Esophagus muscularis mucosa (tissue), 4 donors: Measurements from ENCODE around the gene CAMK1D. TPM values are rescaled to one million over a fixed set of nuclear protein-coding genes. Genes with fewer than 3 reads are reported as not detected.

Experiments
- DNase-seq: peaks from one replicate; pipeline ENCODE4 v3.0.0-alpha.2; 2017; ENCODE audit errors: extremely low spot score
- H3K27ac ChIP-seq, 4 donors: fragments of 200-600 bp; sonication (generic); replicated peaks in 1 of 4; 1 replicate in 3 of 4; 2 replicates in 1 of 4; pipeline ENCODE4 v1.5.1; 2016 to 2019; ENCODE audit warnings: mild to moderate bottlenecking in 1 of 4
- H3K27me3 ChIP-seq, 4 donors: fragments of 200-600 bp; sonication (generic); one replicate each; pipeline versions ENCODE4 v1.5.1 to v1.6.0; 2016 to 2019
- H3K36me3 ChIP-seq, 4 donors: fragments of 200-600 bp; sonication (generic); one replicate each; pipeline ENCODE4 v1.5.1; 2016 to 2019
- H3K4me1 ChIP-seq, 4 donors: fragments of 200-600 bp; sonication (generic); one replicate each; pipeline ENCODE4 v1.5.1; 2016 to 2019
- H3K4me3 ChIP-seq, 4 donors: fragments of 200-600 bp; sonication (generic); 1 replicate in 2 of 4; 2 replicates in 2 of 4; pipeline ENCODE4 v1.5.1; 2016 to 2019; ENCODE audit warnings: mild to moderate bottlenecking in 4 of 4, moderate library complexity in 1 of 4
- H3K9me3 ChIP-seq, 4 donors: fragments of 200-600 bp; sonication (generic); 1 replicate in 3 of 4; 2 replicates in 1 of 4; pipeline ENCODE4 v1.5.1; 2016 to 2019
- EP300 ChIP-seq: sonication (generic); formaldehyde crosslinking; IDR thresholded peaks from one replicate; pipeline ENCODE4 v1.6.1; 2017; ENCODE audit warnings: antibody characterized with exemption
- POLR2A ChIP-seq: fragments of 450-650 bp; IDR thresholded peaks from one replicate; pipeline ENCODE4 v1.6.1; 2017; ENCODE audit warnings: antibody characterized with exemption, moderate library complexity, mild to moderate bottlenecking, low read depth
- POLR2AphosphoS5 ChIP-seq, 2 donors: sonication (generic); formaldehyde crosslinking; IDR thresholded peaks; one replicate each; pipeline ENCODE4 v1.6.1; 2017; ENCODE audit warnings: antibody characterized with exemption in 2 of 2
- WGBS: methylation state at CpG from one replicate; pipeline ENCODE4 v1.1.5; 2018; 5-methylcytosine and 5-hydroxymethylcytosine counted together
- intact Hi-C: fragments of 100-400 bp; cut with DNase I; formaldehyde crosslinking; loops from one replicate; pipeline ENCODE4 v1.15.1; 2023
- total RNA-seq, 4 donors: library from RNA; depleted of rRNA; stranded (reverse); fragments of >200 nt; gene quantifications; one replicate each; pipeline versions ENCODE4 v1.1.0 to v1.2.1, GENCODE V29; 2016
- TF ChIP-seq, protein P1 (sequence below), 3 experiments: fragments of 200-600 bp in 2 of 3; fragments of 450-650 bp in 1 of 3; sonication (generic) in 2 of 3; IDR thresholded peaks; one replicate each; pipeline ENCODE4 v1.5.1; 2017 to 2019; ENCODE audit warnings: antibody characterized with exemption in 3 of 3, mild to moderate bottlenecking in 2 of 3, moderate library complexity in 1 of 3

CAMK1D gene
- total RNA-seq, 4 donors from 2014 or later: 8.4 to 15.4 (median 11.3) TPM

DNA sequence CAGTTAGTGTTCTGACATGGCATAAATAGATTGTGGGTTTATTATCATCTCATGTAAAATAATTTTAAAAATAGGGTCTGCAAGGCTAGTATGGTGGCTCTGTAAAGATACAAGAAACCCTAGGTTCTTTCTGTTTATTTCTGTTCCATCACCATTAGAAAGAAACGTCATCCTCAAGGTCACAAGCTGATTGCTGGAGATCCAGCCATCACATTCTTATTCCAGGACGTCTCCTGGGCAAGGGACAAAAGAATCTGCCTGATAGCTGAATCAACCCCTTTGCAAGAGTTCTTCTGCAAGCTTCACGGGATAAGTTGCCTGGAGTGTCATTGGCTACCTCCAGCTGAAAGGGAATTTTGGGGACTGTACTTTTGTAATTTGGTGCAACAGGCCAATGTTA, 184.4 kb downstream of the CAMK1D start:
- no peaks in the 10 kb centered on the region for H3K9me3 ChIP-seq
- TF ChIP-seq EP300 (no peak), POLR2AphosphoS5 (IDR thresholded peaks at IDR 0.05) (no peak), POLR2A (no peak)
- TF ChIP-seq, protein P1, sequence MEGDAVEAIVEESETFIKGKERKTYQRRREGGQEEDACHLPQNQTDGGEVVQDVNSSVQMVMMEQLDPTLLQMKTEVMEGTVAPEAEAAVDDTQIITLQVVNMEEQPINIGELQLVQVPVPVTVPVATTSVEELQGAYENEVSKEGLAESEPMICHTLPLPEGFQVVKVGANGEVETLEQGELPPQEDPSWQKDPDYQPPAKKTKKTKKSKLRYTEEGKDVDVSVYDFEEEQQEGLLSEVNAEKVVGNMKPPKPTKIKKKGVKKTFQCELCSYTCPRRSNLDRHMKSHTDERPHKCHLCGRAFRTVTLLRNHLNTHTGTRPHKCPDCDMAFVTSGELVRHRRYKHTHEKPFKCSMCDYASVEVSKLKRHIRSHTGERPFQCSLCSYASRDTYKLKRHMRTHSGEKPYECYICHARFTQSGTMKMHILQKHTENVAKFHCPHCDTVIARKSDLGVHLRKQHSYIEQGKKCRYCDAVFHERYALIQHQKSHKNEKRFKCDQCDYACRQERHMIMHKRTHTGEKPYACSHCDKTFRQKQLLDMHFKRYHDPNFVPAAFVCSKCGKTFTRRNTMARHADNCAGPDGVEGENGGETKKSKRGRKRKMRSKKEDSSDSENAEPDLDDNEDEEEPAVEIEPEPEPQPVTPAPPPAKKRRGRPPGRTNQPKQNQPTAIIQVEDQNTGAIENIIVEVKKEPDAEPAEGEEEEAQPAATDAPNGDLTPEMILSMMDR (IDR thresholded peaks at IDR 0.05): no peak
- intact Hi-C loops: no loop called here
- 91% methylated on average over 3 of the region's 3 CpGs for WGBS
- no peaks in the 10 kb centered on the region for H3K27me3 ChIP-seq
- H3K4me3 ChIP-seq: no peak overlapping the region
- DNase-seq: no peak
- peaks cover 0 to 30% (median 25%) of the 10 kb centered on the region in 4 donors for H3K4me1 ChIP-seq
- no peaks in the 10 kb centered on the region for H3K36me3 ChIP-seq
- H3K27ac ChIP-seq: no peak overlapping the region

DNA sequence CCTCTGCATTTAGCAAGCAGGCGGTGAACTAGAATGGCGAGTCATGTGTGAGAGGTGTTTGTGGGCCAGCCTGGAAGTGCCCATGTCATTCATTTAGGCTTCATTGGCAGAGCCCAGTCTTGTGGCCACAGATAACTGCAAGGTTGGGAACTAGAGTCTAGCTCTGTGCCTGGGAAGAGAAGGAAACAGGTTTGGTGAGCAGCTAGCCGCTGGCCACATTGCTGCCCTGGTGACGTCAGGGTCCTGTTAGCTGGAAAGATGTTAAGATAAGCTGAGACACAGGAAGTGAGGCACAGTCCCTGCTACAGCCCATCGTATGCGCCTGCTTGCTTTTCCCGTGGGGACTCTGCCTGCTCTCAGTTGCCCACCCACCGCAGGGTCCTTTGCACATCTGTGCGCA, 185.5 kb downstream of the CAMK1D start:
- DNase-seq: no peak
- no peaks in the 10 kb centered on the region for H3K36me3 ChIP-seq
- no peaks in the 10 kb centered on the region for H3K9me3 ChIP-seq
- intact Hi-C loops: no loop called here
- TF ChIP-seq, protein P1 (IDR thresholded peaks at IDR 0.05): no peak
- TF ChIP-seq POLR2A (no peak), EP300 (no peak), POLR2AphosphoS5 (IDR thresholded peaks at IDR 0.05) (no peak)
- H3K27me3 ChIP-seq: no peaks in the 10 kb centered on the region
- H3K4me3 ChIP-seq: no peak overlapping the region
- no peak overlapping the region for H3K27ac ChIP-seq
- 80% methylated on average over 9 of the region's 9 CpGs for whole genome bisulfite sequencing
- H3K4me1 ChIP-seq: peaks cover 0 to 33% (median 29%) of the 10 kb centered on the region in 4 donors

DNA sequence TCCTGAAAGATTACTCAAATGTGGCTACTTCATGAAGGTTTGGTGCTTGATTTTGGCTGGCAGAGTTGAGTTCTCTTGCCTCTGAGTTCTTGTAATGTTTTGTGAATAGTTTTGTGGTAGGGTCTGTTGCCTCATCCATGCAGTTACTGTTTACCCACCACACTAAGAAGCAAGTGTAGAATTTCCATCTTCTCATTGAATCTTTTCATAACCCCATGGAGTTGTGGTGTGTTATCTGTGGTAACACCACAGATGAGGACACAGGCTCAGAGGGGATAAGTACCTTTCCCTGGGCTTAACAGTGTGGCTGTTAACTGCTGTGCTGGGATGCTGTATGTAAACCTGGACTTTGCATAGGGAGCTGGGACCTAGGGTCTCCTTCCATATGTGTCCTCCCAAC, 186.3 kb downstream of the CAMK1D start:
- intact Hi-C loops: no loop called here
- Histone ChIP-seq H3K4me1 (peaks cover 0 to 27% (median 25%) of the 10 kb centered on the region in 4 donors), H3K4me3 (no peak overlapping the region), H3K27me3 (no peaks in the 10 kb centered on the region), H3K27ac (no peak overlapping the region), H3K36me3 (no peaks in the 10 kb centered on the region), H3K9me3 (no peaks in the 10 kb centered on the region)
- TF ChIP-seq EP300 (no peak), POLR2AphosphoS5 (IDR thresholded peaks at IDR 0.05) (no peak), POLR2A (no peak)
- TF ChIP-seq, protein P1 (IDR thresholded peaks at IDR 0.05): no peak
- no peak for DNase-seq

DNA sequence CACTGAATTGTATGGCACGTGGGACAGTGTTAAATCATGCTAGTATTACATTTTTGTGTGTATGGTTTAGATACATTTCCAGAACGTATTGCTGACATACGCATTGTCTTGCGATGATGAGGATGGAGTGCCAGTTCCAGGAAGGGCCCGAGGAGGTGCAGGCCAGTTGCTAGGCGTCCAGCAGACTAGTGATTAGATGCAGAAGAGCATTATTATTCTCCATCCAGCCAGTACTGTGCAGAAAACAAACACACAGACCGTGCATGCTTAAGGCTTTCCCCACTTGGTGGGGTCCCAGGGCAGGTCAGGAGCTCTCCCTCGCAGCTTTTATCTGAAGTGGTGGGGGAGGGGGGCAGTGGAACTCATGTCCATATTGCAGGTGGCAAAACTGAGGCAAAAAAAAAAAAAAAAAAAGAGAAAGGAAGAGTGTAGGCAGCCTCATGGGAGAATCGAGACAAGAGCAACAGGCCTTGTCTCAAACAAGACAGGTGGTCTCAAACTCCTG, 189.2 kb downstream of the CAMK1D start:
- intact Hi-C loops: no loop called here
- no peaks in the 10 kb centered on the region for H3K9me3 ChIP-seq
- TF ChIP-seq, protein P1 (IDR thresholded peaks at IDR 0.05): no peak
- TF ChIP-seq POLR2AphosphoS5 (IDR thresholded peaks at IDR 0.05): no peak
- no peak for TF ChIP-seq POLR2A
- no peak for TF ChIP-seq EP300
- H3K36me3 ChIP-seq: no peaks in the 10 kb centered on the region
- no peak overlapping the region for H3K27ac ChIP-seq
- no peak for DNase-seq
- H3K4me1 ChIP-seq: peaks cover 0 to 29% (median 17%) of the 10 kb centered on the region in 4 donors
- H3K27me3 ChIP-seq: no peaks in the 10 kb centered on the region
- 83% methylated on average over 9 of the region's 9 CpGs for WGBS
- no peak overlapping the region for H3K4me3 ChIP-seq
